GM19099 (cell line): ENCODE results near the gene HGFAC.

Source experiments
- POLR2A ChIP-seq: IDR thresholded peaks from 3 replicates; pipeline ENCODE4 v1.6.1; 2011; ENCODE audit warnings: low read depth; ENCODE audit not compliant: insufficient read length; ENCODE audit errors: extremely low read depth

HGFAC gene

GRCh38 chr4:3450643-3451042 lies 8.9 kb downstream of the HGFAC start:
- TF ChIP-seq POLR2A = no peak

- TF ChIP-seq POLR2A = no peak
Observed at GRCh38 chr4:3451956-3452355, 10.2 kb downstream of the HGFAC start.

GRCh38 chr4:3452376-3452775 lies 10.6 kb downstream of the HGFAC start:
- TF ChIP-seq POLR2A = no peak

GRCh38 chr4:3458371-3458770 lies 16.6 kb downstream of the HGFAC start:
- TF ChIP-seq POLR2A = no peak

GRCh38 chr4:3460926-3461325 lies 19.2 kb downstream of the HGFAC start:
- TF ChIP-seq POLR2A = no peak

DNA sequence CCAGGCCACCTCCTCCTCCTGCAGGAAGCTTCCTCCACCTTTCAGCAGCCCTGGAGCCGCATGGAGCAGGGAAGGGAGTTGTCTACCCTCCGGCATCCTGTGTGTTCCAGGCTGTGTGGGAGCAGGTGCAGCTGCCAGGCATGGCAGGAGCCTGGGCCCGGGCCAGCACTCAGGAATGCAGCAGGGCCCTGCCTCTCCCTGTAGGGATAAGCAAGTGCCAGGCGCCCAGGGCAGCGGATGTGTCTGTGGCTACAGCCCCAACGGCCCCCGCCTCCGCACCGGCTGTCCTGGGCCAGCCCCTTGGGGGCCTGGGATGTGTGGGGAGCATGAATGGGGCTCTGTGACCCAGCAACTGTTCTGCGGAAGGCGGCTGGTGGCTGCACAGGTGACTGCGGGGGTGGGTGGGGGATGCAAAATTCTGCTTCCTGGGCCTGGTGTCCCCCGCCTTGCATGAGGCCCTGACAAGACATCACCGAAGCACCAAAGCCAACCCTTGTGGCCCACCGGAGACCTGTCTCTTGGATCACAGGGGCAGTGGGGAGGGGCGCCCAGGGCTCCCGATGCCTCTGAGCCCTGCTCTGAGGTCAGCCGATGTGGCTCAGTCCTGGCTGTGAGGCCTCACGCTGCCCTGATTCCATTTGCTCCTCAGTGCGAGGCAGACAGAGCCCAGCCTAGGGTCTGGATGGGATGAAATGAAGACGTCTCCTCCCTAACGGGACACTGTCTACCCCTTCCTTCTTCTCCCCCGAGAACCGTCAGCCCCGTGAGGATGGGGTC lies 19.9 kb downstream of the HGFAC start:
- no peak for TF ChIP-seq POLR2A

DNA sequence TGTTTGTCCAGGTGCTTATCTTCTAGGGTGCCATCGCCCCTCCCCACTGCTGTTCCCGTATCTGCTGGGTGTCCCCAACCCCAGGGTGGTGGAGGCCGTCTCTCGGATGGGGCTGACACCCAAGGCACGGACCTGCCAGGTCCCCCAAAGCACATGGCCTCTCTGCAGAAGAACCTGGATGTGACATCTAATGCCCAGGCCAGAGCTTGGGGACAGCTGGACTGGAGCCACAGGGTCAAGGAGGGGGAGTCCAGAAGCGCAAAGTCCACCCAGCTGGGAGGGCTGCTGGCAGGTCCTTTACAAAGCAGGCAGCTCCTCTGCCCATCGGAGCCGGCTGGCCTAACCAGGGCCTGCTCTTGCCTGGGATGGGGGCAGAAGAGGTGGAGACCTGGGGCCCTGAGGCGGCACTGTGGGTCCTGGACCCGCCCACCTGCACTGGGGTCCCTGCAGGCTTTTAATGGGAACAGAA lies 20.6 kb downstream of the HGFAC start:
- TF ChIP-seq POLR2A = no peak

DNA sequence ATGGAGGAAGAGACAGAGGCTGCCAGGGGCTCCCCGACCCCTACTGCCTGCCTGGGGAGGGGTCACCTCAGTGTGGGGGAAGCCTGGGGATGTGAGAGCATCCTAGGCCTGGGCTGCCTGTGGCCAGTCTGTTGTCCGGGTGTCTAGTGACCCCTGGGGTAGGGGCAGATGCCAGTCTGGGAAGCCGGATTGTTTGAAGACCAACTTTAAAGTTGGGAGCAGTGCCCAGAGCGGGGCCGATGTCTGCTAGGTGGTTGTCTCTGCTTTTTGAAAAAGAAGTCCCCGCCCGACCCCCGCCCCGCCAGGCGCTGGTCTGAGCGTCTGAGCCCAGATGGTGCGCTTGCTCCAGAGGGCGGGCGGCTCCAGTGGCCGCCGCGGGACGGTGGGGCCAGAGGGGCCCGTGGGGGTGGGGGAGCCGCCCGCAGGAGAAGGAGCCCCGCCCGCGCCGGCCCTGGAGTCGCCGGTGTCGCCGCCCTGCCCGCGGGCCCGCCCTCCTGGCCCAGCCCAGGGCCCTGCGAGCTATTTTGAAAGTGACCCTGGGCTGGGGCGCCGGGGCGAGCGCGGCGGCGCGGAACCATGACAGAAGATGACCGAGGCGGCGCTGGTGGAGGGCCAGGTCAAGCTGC lies 21.1 kb downstream of the HGFAC start, which contains the start of gene DOK7:
Gene DOK7 (plus strand): TSS at position 517 of the 626 bp plus-strand sequence. CDS start 70 bp downstream, at position 587.
- no peak for TF ChIP-seq POLR2A

DNA sequence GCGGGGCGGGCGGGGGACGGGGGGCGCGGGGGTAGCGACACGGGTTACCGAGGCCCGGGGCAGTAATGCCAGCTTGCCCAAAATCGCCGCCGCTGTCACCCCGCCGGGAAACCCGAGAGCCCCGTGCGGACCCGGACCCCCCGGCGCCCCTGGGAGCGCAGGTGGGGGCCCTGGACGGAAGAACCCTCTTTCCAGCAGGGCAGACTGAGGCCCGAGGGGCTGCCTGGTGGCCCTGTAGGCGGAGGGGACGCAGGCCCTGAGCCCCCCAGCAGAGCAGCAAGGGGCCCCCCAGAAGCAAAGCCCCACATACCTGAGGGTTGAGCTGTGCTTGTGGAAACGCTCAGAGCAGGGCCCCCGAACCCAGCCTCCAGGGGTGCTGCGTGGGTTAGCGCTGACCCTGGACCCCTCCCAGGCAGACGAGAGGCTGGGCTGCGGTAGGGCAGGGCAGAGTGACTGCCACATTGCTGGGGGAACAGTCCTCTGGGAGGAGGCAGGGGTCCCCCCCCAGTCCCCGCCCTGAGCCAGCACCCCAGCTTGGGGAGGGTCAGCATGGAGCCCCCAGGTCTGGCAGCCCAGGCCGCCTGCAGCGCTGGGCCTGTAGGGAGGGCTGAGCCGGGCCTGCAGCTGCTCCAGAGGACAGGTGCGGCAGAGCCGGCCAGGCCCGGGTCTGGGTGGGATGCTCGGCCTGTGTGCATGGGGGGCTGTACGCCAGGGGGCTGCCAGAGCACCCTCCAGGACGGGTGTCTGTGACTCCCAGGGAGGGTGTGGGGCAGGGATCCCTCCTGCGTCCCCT lies 22.0 kb downstream of the HGFAC start:
- TF ChIP-seq POLR2A = no peak

DNA sequence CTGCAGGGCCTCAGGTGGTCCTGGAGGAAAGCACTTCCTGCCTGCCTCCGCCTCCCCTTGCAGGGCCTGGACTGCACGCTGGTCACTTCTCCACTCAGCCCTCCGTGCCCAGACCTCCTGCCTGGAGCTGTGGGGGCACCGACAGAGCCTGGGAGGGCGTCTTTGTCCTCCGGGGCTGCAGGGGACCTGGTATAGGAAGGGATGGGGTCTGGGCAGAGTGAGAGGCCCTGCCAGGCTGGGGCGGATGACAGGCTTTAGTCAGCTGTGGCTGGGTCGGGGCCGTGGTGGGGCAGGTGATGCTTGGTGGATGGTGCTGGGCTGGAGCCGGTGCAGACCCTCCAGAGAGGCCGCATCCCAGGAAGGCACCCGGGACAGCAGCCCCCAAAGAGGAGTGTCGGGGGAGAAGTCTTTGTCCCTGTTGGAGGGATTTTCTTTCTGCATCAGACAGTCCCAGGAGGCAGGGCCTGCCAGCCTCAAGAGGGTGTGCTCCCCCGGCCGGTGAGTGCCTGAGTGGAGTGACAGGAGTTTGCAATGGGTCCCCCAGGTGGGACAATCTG lies 22.7 kb downstream of the HGFAC start:
- no peak for TF ChIP-seq POLR2A

DNA sequence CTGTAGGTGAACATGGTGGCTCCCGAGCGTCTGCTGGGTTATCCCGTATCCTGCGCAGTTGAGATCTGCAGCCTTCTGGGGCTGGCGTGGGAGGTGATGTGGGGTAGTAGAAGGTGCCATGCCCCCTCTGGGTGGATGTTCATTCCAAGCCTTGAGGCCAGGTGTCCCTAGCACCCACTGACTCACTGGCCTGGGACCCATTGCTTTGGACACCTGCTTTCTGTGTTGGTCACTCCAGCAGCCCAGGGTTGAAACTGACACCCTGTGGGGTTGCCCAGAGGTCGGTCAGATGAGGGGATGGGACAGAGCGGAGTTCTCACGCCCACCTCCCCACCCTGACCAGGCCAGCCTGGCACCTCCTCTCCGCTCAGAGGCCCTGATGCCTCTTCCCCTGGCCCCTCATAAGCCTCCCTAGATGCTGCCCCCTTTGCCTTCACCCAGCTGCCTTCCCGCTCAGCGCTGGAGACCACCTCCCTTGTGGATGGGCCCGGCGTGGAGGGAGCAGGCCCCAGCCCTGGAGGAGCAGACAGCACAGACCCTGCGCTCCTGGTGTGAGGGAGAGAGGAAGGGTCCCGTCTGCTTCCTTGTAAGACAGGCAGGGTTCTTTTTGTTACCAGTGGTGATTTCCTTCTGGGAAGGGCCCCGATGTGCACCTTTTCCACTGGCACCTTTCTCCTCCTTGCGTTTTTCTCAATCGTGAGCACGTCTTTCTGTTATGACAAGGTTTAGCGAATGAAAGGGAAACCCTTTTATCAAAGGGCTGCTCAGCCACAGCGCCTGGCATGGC lies 23.3 kb downstream of the HGFAC start:
- no peak for TF ChIP-seq POLR2A

DNA sequence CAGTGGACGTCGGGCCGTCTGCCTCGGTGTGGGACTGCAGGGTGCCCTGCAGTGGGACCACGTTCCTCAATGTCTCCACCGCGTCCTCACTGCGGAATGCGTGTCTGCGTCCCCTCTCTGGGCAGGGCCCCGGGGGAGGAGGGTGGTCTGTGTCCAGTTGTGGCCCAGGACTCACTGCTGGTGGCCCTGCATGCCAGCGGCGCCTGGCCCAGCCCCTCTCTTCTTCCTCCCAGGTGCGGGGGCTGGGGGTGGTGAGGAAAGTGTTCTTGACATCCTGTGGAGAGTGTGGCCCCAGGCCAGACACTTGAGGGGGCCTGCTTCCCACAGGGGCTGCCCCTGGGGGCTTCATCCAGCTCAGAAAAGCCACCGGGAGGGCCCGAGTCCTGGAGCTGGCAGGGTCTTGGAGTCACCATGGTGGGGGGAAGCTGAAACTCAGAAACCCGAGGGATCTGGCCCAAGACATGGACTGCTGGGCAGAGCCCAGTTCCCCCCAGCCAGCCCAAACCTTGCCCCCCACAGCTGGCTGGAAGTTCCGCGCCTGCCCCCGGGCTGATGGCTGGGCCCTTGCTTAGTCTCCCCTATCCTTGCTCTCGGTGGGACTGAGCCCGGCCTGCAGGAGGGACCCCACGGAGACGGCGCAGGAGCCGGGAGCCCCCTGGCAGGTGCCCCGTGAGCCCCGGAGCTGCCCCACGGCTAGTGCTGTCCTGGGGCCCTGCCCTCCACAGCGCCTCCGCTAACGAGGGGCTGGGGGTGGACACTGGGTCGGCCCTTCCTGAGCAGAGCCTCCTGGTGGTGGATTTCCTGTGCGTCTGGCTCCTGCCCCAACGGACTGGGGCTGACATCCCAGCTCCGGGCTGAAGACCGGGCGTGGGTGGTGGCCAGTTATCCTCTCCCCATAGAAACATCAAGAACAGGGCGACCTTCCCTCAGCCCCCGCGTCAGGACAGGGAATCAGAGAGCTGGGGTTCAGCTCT lies 24.2 kb downstream of the HGFAC start:
- no peak for TF ChIP-seq POLR2A
